HL-60 (cell line): ENCODE measurements around the gene TGM2.

Experiments used
- GABPA ChIP-seq: IDR thresholded peaks from 2 replicates; pipeline ENCODE4 v1.6.1; 2012; ENCODE audit warnings: low read depth
- POLR2AphosphoS5 ChIP-seq: IDR thresholded peaks from 2 replicates; pipeline ENCODE4 v1.6.1; 2012; ENCODE audit warnings: low read depth
- SPI1 ChIP-seq: IDR thresholded peaks from 2 replicates; pipeline ENCODE4 v1.6.1; 2012; ENCODE audit warnings: low read depth, mild to moderate bottlenecking, borderline replicate concordance
- TF ChIP-seq, protein P1 (sequence below): IDR thresholded peaks from one replicate; pipeline ENCODE4 v1.5.1; 2011; ENCODE audit warnings: low read length, control low read depth, inconsistent platforms; ENCODE audit not compliant: insufficient read depth
- TF ChIP-seq, protein P2 (sequence below): IDR thresholded peaks from 2 replicates; pipeline ENCODE4 v1.6.1; 2012; ENCODE audit warnings: low read depth; ENCODE audit not compliant: insufficient replicate concordance

DNA sequence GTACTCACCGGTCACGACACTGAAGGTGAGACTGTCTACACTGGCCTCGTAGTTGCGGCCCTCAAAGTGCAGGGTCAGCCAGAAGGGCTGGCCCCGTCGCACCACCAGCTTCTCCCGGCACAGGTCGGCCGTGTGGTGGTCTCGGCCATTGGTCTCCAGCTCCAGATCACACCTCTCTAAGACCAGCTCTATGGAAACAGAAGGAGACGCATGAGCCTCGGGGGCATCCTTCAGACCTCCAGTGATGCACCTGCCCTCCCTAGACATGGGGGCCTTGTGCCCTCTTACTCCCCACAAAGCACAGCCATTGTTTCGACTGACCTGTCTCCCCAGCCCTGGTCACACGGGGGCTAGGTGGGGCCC lies 3.7 kb downstream of the TGM2 start:
- TF ChIP-seq POLR2AphosphoS5 (no peak), GABPA (no peak), SPI1 (no peak)
- TF ChIP-seq, protein P1, sequence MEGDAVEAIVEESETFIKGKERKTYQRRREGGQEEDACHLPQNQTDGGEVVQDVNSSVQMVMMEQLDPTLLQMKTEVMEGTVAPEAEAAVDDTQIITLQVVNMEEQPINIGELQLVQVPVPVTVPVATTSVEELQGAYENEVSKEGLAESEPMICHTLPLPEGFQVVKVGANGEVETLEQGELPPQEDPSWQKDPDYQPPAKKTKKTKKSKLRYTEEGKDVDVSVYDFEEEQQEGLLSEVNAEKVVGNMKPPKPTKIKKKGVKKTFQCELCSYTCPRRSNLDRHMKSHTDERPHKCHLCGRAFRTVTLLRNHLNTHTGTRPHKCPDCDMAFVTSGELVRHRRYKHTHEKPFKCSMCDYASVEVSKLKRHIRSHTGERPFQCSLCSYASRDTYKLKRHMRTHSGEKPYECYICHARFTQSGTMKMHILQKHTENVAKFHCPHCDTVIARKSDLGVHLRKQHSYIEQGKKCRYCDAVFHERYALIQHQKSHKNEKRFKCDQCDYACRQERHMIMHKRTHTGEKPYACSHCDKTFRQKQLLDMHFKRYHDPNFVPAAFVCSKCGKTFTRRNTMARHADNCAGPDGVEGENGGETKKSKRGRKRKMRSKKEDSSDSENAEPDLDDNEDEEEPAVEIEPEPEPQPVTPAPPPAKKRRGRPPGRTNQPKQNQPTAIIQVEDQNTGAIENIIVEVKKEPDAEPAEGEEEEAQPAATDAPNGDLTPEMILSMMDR: no peak
- TF ChIP-seq, protein P2, sequence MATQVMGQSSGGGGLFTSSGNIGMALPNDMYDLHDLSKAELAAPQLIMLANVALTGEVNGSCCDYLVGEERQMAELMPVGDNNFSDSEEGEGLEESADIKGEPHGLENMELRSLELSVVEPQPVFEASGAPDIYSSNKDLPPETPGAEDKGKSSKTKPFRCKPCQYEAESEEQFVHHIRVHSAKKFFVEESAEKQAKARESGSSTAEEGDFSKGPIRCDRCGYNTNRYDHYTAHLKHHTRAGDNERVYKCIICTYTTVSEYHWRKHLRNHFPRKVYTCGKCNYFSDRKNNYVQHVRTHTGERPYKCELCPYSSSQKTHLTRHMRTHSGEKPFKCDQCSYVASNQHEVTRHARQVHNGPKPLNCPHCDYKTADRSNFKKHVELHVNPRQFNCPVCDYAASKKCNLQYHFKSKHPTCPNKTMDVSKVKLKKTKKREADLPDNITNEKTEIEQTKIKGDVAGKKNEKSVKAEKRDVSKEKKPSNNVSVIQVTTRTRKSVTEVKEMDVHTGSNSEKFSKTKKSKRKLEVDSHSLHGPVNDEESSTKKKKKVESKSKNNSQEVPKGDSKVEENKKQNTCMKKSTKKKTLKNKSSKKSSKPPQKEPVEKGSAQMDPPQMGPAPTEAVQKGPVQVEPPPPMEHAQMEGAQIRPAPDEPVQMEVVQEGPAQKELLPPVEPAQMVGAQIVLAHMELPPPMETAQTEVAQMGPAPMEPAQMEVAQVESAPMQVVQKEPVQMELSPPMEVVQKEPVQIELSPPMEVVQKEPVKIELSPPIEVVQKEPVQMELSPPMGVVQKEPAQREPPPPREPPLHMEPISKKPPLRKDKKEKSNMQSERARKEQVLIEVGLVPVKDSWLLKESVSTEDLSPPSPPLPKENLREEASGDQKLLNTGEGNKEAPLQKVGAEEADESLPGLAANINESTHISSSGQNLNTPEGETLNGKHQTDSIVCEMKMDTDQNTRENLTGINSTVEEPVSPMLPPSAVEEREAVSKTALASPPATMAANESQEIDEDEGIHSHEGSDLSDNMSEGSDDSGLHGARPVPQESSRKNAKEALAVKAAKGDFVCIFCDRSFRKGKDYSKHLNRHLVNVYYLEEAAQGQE: no peak
